Effector memory CD4-positive, alpha-beta T cell (primary cell): ENCODE results near the gene NCCRP1.
"Not testable (repeated sequence)": the region's sequence is repeated elsewhere in the genome, so short reads cannot be mapped to it uniquely, and the experiment has no call there.

Source experiments
- DNase-seq, 3 donors: peaks; one replicate each; pipeline ENCODE4 v3.0.0-alpha.2; 2020
- H3K27ac ChIP-seq: 2 replicates; pipeline ENCODE4 v1.7.0; 2013; ENCODE audit warnings: mild to moderate bottlenecking, low read length, moderate library complexity; ENCODE audit not compliant: insufficient read depth, poor library complexity, severe bottlenecking
- H3K27me3 ChIP-seq: replicated peaks from 2 replicates; pipeline ENCODE4 v1.7.0; 2013; ENCODE audit warnings: mild to moderate bottlenecking, low read length; ENCODE audit not compliant: insufficient read depth, control insufficient read depth, poor library complexity, severe bottlenecking
- H3K36me3 ChIP-seq: 2 replicates; pipeline ENCODE4 v1.7.0; 2013; ENCODE audit warnings: mild to moderate bottlenecking, low read length, moderate library complexity; ENCODE audit not compliant: control insufficient read depth, insufficient read depth
- H3K4me1 ChIP-seq: 2 replicates; pipeline ENCODE4 v1.7.0; 2013; ENCODE audit warnings: low read length, mild to moderate bottlenecking; ENCODE audit not compliant: control insufficient read depth, insufficient read depth, poor library complexity, severe bottlenecking
- H3K4me3 ChIP-seq: 2 replicates; pipeline ENCODE4 v1.7.0; 2013; ENCODE audit warnings: low read length, low read depth, mild to moderate bottlenecking; ENCODE audit not compliant: insufficient read depth, poor library complexity, severe bottlenecking
- H3K9me3 ChIP-seq: 2 replicates; pipeline ENCODE4 v1.7.0; 2013; ENCODE audit warnings: mild to moderate bottlenecking, low read length, moderate library complexity; ENCODE audit not compliant: control insufficient read depth

The NCCRP1 gene

DNA sequence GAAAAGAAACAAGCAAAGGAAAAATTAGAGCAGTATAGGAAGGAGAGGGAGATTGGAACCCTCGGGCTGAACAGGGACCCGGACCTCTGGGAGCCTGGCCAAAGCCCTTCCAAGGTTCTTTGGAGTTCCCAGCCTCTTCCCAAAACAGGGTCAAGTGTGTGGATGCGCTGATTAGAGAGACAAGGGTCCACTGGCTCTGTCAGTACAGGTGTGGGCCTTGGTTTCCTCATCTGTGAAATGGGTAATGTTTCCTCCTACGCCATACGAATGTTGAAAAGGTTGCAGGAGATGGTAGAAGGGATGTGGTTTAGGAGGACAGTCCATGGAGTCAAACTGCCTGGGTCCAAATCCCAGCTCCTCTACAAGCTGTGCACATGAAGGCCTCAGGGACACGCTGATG is 9.4 kb downstream of the NCCRP1 start:
- no peak overlapping the region for H3K27ac ChIP-seq
- no peaks in the 10 kb centered on the region for H3K4me1 ChIP-seq
- H3K36me3 ChIP-seq = no peaks in the 10 kb centered on the region
- H3K27me3 ChIP-seq = peaks cover 17% of the 10 kb centered on the region
- no peak overlapping the region for H3K4me3 ChIP-seq
- H3K9me3 ChIP-seq = no peaks in the 10 kb centered on the region
- DNase-seq = no peak

DNA sequence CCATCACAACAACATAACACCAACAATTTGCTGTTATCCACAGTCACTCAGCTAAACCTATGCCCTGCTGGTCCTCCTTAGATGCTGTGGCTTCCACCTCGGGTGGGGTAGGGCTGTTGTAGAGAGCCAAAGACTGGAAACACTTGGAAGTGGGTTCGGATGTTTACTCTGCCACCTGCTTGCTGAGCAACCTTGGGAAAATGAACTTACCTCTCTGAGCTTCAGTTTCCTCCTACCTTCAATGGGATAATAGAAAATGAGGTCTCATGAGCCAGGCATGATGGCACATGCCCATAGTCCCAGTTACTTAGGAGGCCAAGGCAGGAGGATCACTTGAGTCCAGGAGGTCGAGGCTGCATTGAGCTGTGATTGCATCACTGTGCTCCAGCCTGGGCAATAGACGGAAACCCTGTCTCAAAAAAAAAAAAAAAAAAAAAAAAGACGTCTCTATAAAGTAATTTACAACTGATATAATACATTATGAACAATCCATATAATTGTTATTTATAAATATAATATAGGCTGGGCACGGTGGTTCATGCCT is 10.6 kb downstream of the NCCRP1 start:
- no peak for DNase-seq
- Histone ChIP-seq H3K36me3 (no peaks in the 10 kb centered on the region), H3K4me1 (no peaks in the 10 kb centered on the region), H3K27me3 (peaks cover 11% of the 10 kb centered on the region), H3K4me3 (no peak overlapping the region), H3K9me3 (no peaks in the 10 kb centered on the region), H3K27ac (no peak overlapping the region)

DNA sequence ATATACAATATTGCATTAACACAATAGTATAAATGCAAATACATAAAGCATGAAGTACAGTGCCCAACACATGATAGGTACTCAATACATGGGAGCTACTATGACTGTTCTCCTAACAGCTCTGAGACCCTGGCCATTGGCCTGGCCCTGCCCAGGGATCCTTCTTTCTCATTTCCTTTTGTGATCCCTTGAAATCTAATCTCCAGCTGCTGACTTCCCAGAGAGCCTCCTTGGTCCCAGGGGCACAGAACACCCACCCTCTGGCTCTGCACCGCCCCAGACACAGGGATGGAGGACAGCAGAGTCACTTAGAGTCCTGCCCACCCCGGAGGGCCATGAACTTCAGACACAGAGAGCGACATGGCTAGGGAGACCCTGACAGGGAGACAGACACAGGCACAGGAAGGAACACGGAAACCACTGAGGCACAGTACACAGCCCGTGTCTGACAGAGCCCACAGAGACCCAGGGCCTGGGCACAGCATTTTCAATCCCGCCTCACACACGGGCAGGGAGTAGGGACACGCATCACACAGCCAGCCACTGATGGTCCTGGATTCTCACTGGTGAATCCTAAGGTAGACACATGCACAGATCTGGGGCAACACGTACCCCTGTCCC is 11.5 kb downstream of the NCCRP1 start:
- H3K9me3 ChIP-seq = no peaks in the 10 kb centered on the region
- no peak for DNase-seq

DNA sequence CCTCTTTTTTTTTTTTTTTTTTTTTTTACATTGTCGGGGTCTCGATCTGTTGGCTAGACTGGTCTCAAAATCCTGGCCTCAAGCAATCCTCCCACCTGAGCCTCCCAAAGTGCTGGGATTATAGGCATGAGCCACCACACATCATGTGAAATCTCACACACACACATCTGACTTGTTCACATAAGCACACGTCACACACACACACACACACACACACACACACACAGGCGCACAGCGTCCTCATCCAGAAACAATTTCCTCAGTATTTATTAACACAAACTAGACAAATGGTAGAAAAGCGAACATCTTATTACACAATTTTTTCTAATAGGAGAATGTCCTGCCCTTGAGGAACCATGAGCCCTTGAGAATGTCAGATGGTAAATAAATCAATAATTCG is 12.4 kb downstream of the NCCRP1 start:
- Histone ChIP-seq H3K4me3 (no peak overlapping the region), H3K27ac (no peak overlapping the region), H3K9me3 (no peaks in the 10 kb centered on the region), H3K36me3 (no peaks in the 10 kb centered on the region), H3K4me1 (no peaks in the 10 kb centered on the region), H3K27me3 (no peaks in the 10 kb centered on the region)
- no peak for DNase-seq

More for the DNA sequence above, 11.5 kb downstream of the NCCRP1 start:
- no peak overlapping the region for H3K27ac ChIP-seq
- no peaks in the 10 kb centered on the region for H3K36me3 ChIP-seq
- H3K4me1 ChIP-seq = no peaks in the 10 kb centered on the region
- H3K4me3 ChIP-seq = no peak overlapping the region
- H3K27me3 ChIP-seq = peaks cover 2% of the 10 kb centered on the region

DNA sequence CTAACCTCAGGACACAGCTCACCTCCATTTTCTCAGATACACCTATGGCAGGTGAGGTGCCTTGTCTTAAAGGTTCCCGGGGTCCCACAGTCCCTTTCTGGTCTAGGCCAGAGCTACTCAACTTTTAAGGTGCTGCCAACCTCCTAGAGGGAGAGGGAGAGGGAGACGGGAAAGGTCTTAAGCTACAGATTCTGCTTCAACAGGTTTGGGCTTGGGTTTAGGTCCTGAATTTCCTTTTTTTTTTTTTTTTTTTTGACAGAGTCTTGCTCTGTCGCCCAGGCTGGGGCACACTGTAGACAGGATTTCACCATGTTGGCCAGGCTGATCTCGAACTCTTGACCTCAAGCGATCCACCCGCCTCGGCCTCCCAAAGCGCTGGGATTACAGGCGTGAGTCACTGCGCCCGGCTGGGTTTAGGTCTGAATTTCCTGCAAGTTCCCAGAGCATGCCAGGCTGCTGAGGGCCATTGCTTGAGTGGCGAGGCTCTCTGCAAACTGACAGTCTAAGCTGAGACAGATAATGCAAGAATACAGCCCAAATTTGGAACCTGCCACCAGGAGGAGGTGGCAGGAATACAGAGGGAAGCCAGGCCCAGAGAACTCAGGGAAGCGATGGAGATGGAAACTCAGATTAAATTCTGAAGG is 15.1 kb downstream of the NCCRP1 start:
- Histone ChIP-seq H3K36me3 (no peaks in the 10 kb centered on the region), H3K4me1 (no peaks in the 10 kb centered on the region), H3K9me3 (no peaks in the 10 kb centered on the region), H3K4me3 (no peak overlapping the region), H3K27ac (no peak overlapping the region), H3K27me3 (no peaks in the 10 kb centered on the region)
- no peak for DNase-seq

DNA sequence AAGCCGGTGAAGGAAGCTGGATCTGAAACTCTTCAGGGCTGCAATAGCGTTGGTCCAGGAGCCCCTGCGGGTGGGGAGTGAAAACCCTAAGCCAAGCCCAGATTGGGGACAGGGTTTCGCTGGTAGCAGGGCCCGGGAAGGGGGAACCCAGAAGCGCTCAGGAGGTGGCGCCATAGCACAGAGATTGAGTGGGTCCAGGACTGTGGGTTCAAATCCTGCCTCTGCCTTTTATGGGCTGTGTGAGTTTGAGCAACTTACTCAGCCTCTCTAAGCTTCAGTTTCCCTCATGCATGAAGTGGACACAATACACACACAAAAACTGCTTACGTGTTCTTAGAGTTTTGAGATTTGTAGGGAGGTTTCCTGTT is 15.6 kb downstream of the NCCRP1 start:
- no peak overlapping the region for H3K4me3 ChIP-seq
- H3K27me3 ChIP-seq = no peaks in the 10 kb centered on the region
- H3K9me3 ChIP-seq = no peaks in the 10 kb centered on the region
- H3K4me1 ChIP-seq = no peaks in the 10 kb centered on the region
- peak; percentile 13 to 34 (median 32) for DNase-seq
- H3K27ac ChIP-seq = no peak overlapping the region
- H3K36me3 ChIP-seq = no peaks in the 10 kb centered on the region

DNA sequence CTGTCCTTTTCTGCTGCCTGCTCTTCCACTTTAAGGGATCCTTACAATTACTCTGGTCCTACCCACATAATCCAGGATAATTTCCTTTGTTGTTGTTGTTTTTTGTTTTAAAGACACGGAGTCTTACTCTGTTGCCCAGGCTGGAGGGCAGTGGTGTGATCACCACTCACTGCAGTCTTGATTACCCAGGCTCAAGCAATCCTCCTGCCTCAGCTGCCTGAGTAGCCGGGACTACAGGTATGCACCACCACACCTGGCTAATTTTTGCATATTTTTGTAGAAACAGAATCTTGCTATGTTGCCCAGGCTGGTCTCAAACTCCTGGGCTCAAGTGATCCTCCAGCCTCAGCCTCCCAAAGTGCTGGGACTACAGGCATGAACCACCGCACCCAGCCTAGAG is 18.6 kb downstream of the NCCRP1 start:
- not testable (repeated sequence) for H3K27ac ChIP-seq, H3K36me3 ChIP-seq, DNase-seq, H3K4me3 ChIP-seq, H3K27me3 ChIP-seq, H3K4me1 ChIP-seq, H3K9me3 ChIP-seq

DNA sequence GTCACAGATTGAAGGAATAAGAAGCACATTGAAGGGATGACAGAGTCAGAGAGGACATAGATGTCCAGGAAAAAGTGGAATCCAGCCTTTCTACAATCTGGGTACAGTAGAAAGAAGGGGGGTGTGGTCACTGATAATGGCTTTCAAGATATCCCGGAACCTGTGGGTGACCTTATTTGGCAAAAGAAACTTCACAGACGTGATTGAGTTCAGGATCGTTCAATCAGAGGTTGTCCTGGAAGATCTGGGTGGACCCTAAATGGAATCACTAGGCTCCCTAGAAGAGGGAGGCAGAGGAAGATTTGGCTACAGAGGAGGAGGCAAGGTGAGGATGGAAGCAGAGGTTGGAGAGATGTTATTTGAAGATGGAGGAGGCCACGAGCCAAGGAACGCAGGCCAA is 20.3 kb downstream of the NCCRP1 start:
- H3K27me3 ChIP-seq = no peaks in the 10 kb centered on the region
- no peak for DNase-seq
- H3K9me3 ChIP-seq = no peaks in the 10 kb centered on the region
- H3K4me3 ChIP-seq = no peak overlapping the region
- H3K36me3 ChIP-seq = no peaks in the 10 kb centered on the region
- no peaks in the 10 kb centered on the region for H3K4me1 ChIP-seq
- H3K27ac ChIP-seq = no peak overlapping the region

DNA sequence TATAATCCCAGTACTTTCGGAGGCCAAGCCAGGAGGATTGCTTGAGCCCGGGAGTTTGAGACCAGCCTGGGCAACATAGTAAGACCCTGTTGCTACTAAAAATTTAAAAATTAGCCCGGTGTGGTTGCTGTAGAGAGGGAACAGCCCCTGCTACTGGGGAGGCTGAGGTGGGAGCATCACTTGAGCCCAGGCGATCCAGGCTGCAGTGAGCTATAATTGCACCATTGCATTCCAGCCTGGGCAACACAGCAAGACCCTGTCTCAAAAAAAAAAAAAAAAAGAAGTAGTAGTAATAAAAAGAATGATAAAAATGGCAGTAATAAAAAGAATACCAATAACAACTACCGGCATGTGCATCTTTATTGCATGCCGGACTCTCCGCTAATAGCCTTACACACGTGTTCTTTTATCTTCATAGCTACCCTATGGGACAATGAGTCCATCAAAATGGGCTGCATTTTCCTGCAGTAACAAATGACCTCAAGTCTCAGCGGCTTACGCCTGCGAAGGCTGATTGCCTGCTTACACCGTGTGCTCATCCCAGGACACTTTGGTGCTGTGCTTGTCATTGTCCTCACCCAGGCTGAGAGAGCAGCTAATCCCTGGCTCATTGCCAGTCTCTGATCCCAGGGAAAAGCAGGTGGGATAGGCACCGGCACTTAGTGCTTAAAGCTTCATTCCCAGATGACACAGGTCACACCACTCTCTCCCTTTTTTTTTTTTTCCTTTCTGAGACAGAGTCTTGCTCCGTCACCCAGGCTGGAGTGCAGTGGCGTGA is 21.7 kb downstream of the NCCRP1 start:
- Histone ChIP-seq H3K4me3 (no peak overlapping the region), H3K27ac (no peak overlapping the region), H3K36me3 (no peaks in the 10 kb centered on the region), H3K4me1 (no peaks in the 10 kb centered on the region), H3K9me3 (no peaks in the 10 kb centered on the region), H3K27me3 (peaks cover under 1% of the 10 kb centered on the region)
- DNase-seq = no peak

DNA sequence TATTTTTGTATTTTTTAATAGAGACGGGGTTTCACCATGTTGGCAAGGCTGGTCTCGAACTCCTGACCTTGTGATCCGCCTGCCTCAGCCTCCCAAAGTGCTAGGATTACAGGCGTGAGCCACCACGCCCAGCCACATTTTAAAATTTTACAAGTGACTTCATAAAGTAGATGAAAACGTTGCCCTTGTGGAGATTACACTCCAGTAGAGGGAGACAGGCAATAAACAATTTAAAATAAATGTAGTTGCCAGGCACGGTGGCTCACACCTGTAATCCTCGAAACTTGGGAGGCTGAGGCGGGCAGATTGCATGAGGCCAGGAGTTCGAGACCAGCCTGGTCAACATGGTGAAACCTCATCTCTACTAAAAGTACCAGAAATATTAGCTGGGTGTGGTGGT is 22.3 kb downstream of the NCCRP1 start:
- not testable (repeated sequence) for DNase-seq, H3K4me1 ChIP-seq, H3K27ac ChIP-seq, H3K36me3 ChIP-seq, H3K27me3 ChIP-seq, H3K9me3 ChIP-seq, H3K4me3 ChIP-seq
